GM23248 (cell line): ENCODE measurements around the gene CR1. TPM values are rescaled to one million over a fixed set of nuclear protein-coding genes. Genes with fewer than 3 reads are reported as not detected.
A peak's percentile ranks its signal among the peaks of the same experiment; 100 is the strongest.

ENCODE experiments used
- DNase-seq: peaks from one replicate; pipeline ENCODE4 v3.0.0-alpha.2; 2015
- H2AFZ ChIP-seq: fragments of 200-600 bp; sonication (generic); 2 replicates; pipeline ENCODE4 v1.6.1; 2016; ENCODE audit warnings: antibody characterized with exemption
- H3F3A ChIP-seq: fragments of 200-600 bp; sonication (generic); 2 replicates; pipeline ENCODE4 v1.6.1; 2016; ENCODE audit warnings: mild to moderate bottlenecking, antibody characterized with exemption, mixed run types; ENCODE audit not compliant: insufficient read depth
- H3K27ac ChIP-seq: fragments of 200-600 bp; sonication (generic); 2 replicates; pipeline ENCODE4 v1.5.1; 2016; ENCODE audit warnings: mild to moderate bottlenecking
- H3K27me3 ChIP-seq: fragments of 200-600 bp; sonication (generic); replicated peaks from 2 replicates; pipeline ENCODE4 v1.6.1; 2016; ENCODE audit warnings: mild to moderate bottlenecking; ENCODE audit not compliant: insufficient read depth
- H3K36me3 ChIP-seq: fragments of 200-600 bp; sonication (generic); 2 replicates; pipeline ENCODE4 v1.6.1; 2016; ENCODE audit warnings: low read depth, mild to moderate bottlenecking
- H3K4me1 ChIP-seq: fragments of 200-600 bp; sonication (generic); 2 replicates; pipeline ENCODE4 v1.6.1; 2016; ENCODE audit warnings: mild to moderate bottlenecking; ENCODE audit not compliant: insufficient read depth
- H3K4me2 ChIP-seq: fragments of 200-600 bp; sonication (generic); one replicate; pipeline ENCODE4 v1.6.1; 2016; ENCODE audit warnings: mild to moderate bottlenecking; ENCODE audit not compliant: unreplicated experiment
- H3K4me3 ChIP-seq: fragments of 200-600 bp; sonication (generic); 2 replicates; pipeline ENCODE4 v1.5.1; 2016; ENCODE audit warnings: mild to moderate bottlenecking
- H3K79me2 ChIP-seq: fragments of 200-600 bp; sonication (generic); 2 replicates; pipeline ENCODE4 v1.6.1; 2016; ENCODE audit warnings: mild to moderate bottlenecking; ENCODE audit not compliant: insufficient read depth
- H3K9ac ChIP-seq: fragments of 200-600 bp; sonication (generic); 2 replicates; pipeline ENCODE4 v1.6.1; 2016; ENCODE audit warnings: mild to moderate bottlenecking
- H3K9me2 ChIP-seq: fragments of 200-600 bp; sonication (generic); 2 replicates; pipeline ENCODE4 v1.6.1; 2016; ENCODE audit warnings: mixed run types, mild to moderate bottlenecking, moderate library complexity; ENCODE audit not compliant: insufficient read depth
- H3K9me3 ChIP-seq: fragments of 200-600 bp; sonication (generic); one replicate; pipeline ENCODE4 v1.6.1; 2017; ENCODE audit warnings: low read depth
- H4K20me1 ChIP-seq: fragments of 200-600 bp; sonication (generic); 2 replicates; pipeline ENCODE4 v1.6.0; 2016; ENCODE audit not compliant: insufficient read depth
- EZH2 ChIP-seq: fragments of 200-600 bp; sonication (generic); IDR thresholded peaks from 2 replicates; pipeline ENCODE4 v1.6.1; 2018; ENCODE audit warnings: antibody characterized with exemption, mild to moderate bottlenecking; ENCODE audit not compliant: insufficient read depth, poor library complexity, severe bottlenecking
- EZH2phosphoT487 ChIP-seq: fragments of 200-600 bp; sonication (generic); IDR thresholded peaks from 2 replicates; pipeline ENCODE4 v1.6.1; 2018; ENCODE audit warnings: antibody characterized with exemption, moderate library complexity, mild to moderate bottlenecking, low read depth; ENCODE audit not compliant: insufficient read depth
- WGBS, 2 experiments: methylation state at CpG; one replicate each; pipeline ENCODE4 v1.1.6; 2015 to 2017; ENCODE audit warnings: low lambda C conversion rate in 2 of 2, low coverage in 1 of 2; ENCODE audit errors: missing lambda C conversion rate in 2 of 2; 5-methylcytosine and 5-hydroxymethylcytosine counted together
- in situ Hi-C: fragments of 300-500 bp; cut with MboI; formaldehyde crosslinking; loops from 2 replicates; pipeline ENCODE4 v1.15.0; 2020
- polyA plus RNA-seq: library from polyadenylated mRNA; unstranded; fragments of >200 nt; fragmentation: Nextera tagmentation; extraction: Ambion mirVana; gene quantifications from 2 replicates; pipeline ENCODE4 v1.2.1, GENCODE V29; 2016
- total RNA-seq: library from RNA; depleted of rRNA; stranded (reverse); fragments of >200 nt; shearing (Covaris generic); gene quantifications from 2 replicates; pipeline ENCODE4 v1.2.3, GENCODE V29; 2014

The CR1 gene
- total and polyA plus RNA-seq, 2 experiments from 2014 or later, result not detected

GRCh38 chr1:207500306-207500705 is 4.3 kb downstream of the CR1 start:
- no peak overlapping the region for H3K4me2 ChIP-seq
- H3K27me3 ChIP-seq, result peaks cover 54% of the 10 kb centered on the region
- H3K9me3 ChIP-seq, result no peaks in the 10 kb centered on the region
- no peak overlapping the region for H3K27ac ChIP-seq
- H3K79me2 ChIP-seq, result no peaks in the 10 kb centered on the region
- no peaks in the 10 kb centered on the region for H3K4me1 ChIP-seq
- H3F3A ChIP-seq, result no peaks in the 10 kb centered on the region
- no peak overlapping the region for H2AFZ ChIP-seq
- no peaks in the 10 kb centered on the region for H4K20me1 ChIP-seq
- WGBS, 2 experiments, result 61 to 69% methylated on average over 3 of the region's 3 CpGs
- no peak overlapping the region for H3K4me3 ChIP-seq
- DNase-seq, result no peak
- TF ChIP-seq EZH2phosphoT487 (no peak), EZH2 (no peak)
- H3K9ac ChIP-seq, result no peak overlapping the region
- H3K9me2 ChIP-seq, result no peaks in the 10 kb centered on the region
- in situ Hi-C loops, result no loop called here
- H3K36me3 ChIP-seq, result no peaks in the 10 kb centered on the region

GRCh38 chr1:207501071-207501470 is 5.1 kb downstream of the CR1 start:
- H3K27ac ChIP-seq, result no peak overlapping the region
- no peaks in the 10 kb centered on the region for H4K20me1 ChIP-seq
- 36 to 42% methylated on average over 5 of the region's 5 CpGs for WGBS, 2 experiments
- no peak overlapping the region for H2AFZ ChIP-seq
- no peaks in the 10 kb centered on the region for H3K9me3 ChIP-seq
- H3F3A ChIP-seq, result no peaks in the 10 kb centered on the region
- no peak overlapping the region for H3K4me2 ChIP-seq
- no peaks in the 10 kb centered on the region for H3K79me2 ChIP-seq
- in situ Hi-C loops, result no loop called here
- H3K36me3 ChIP-seq, result no peaks in the 10 kb centered on the region
- no peak overlapping the region for H3K9ac ChIP-seq
- DNase-seq, result no peak
- H3K9me2 ChIP-seq, result no peaks in the 10 kb centered on the region
- no peak overlapping the region for H3K4me3 ChIP-seq
- H3K4me1 ChIP-seq, result no peaks in the 10 kb centered on the region
- TF ChIP-seq EZH2 (no peak), EZH2phosphoT487 (no peak)
- H3K27me3 ChIP-seq, result peaks cover 47% of the 10 kb centered on the region

GRCh38 chr1:207502726-207503125 is 6.8 kb downstream of the CR1 start:
- no peak overlapping the region for H3K4me3 ChIP-seq
- DNase-seq, result peak; percentile 22
- 38 to 40% methylated on average over 7 of the region's 7 CpGs for WGBS, 2 experiments
- H3K27me3 ChIP-seq, result peaks cover 32% of the 10 kb centered on the region
- H3K4me2 ChIP-seq, result no peak overlapping the region
- H3K9me2 ChIP-seq, result no peaks in the 10 kb centered on the region
- no peaks in the 10 kb centered on the region for H4K20me1 ChIP-seq
- no peak overlapping the region for H3K9ac ChIP-seq
- no peaks in the 10 kb centered on the region for H3K9me3 ChIP-seq
- H3K79me2 ChIP-seq, result no peaks in the 10 kb centered on the region
- TF ChIP-seq EZH2phosphoT487 (no peak), EZH2 (no peak)
- H3K4me1 ChIP-seq, result no peaks in the 10 kb centered on the region
- no peaks in the 10 kb centered on the region for H3F3A ChIP-seq
- H3K36me3 ChIP-seq, result no peaks in the 10 kb centered on the region
- no peak overlapping the region for H3K27ac ChIP-seq
- no peak overlapping the region for H2AFZ ChIP-seq
- in situ Hi-C loops, result no loop called here

GRCh38 chr1:207503950-207504349 is 8.0 kb downstream of the CR1 start:
- H3K36me3 ChIP-seq, result no peaks in the 10 kb centered on the region
- H3K79me2 ChIP-seq, result no peaks in the 10 kb centered on the region
- in situ Hi-C loops, result no loop called here
- no peaks in the 10 kb centered on the region for H3K9me3 ChIP-seq
- H3K27me3 ChIP-seq, result peaks cover 25% of the 10 kb centered on the region
- H3K4me2 ChIP-seq, result no peak overlapping the region
- H3F3A ChIP-seq, result no peaks in the 10 kb centered on the region
- no peak overlapping the region for H3K27ac ChIP-seq
- no peaks in the 10 kb centered on the region for H4K20me1 ChIP-seq
- TF ChIP-seq EZH2phosphoT487, result no peak
- no peak for TF ChIP-seq EZH2
- DNase-seq, result no peak
- no peak overlapping the region for H3K4me3 ChIP-seq
- 79% methylated on average over 3 of the region's 3 CpGs for WGBS, 2 experiments
- H3K4me1 ChIP-seq, result no peaks in the 10 kb centered on the region
- H2AFZ ChIP-seq, result no peak overlapping the region
- H3K9ac ChIP-seq, result no peak overlapping the region
- H3K9me2 ChIP-seq, result no peaks in the 10 kb centered on the region

- DNase-seq, result no peak
- in situ Hi-C loops, result no loop called here
- Histone ChIP-seq H3K36me3 (no peaks in the 10 kb centered on the region), H4K20me1 (no peaks in the 10 kb centered on the region), H2AFZ (no peak overlapping the region), H3K9ac (no peak overlapping the region), H3K9me2 (no peaks in the 10 kb centered on the region), H3K9me3 (no peaks in the 10 kb centered on the region), H3K27me3 (peaks cover 25% of the 10 kb centered on the region), H3K4me1 (no peaks in the 10 kb centered on the region), H3K79me2 (no peaks in the 10 kb centered on the region), H3F3A (no peaks in the 10 kb centered on the region), H3K27ac (no peak overlapping the region), H3K4me3 (no peak overlapping the region), H3K4me2 (no peak overlapping the region)
- TF ChIP-seq EZH2, result no peak
- no peak for TF ChIP-seq EZH2phosphoT487
These were observed 8.5 kb downstream of the CR1 start for GRCh38 chr1:207504438-207504837.
